Measurements from ENCODE around the gene SND1.

SND1 gene

GRCh38 chr7:128121711-128122530 lies 469.9 kb downstream of the SND1 start:
- POLR2A ChIA-PET = no interaction called here
- DNase-seq (ENCODE audit: extremely low spot score) = no peak
- TF ChIP-seq CTCF (IDR thresholded peaks at IDR 0.05; ENCODE audit: control extremely low read depth, extremely low read depth, low read depth, missing control alignments) = no peak
- CTCF ChIA-PET = interaction anchor here (1.3 kb wide), 1 partner anchor 14 kb away, joined by 5 read pairs; no protein-coding TSS in a partner anchor

GRCh38 chr7:128122576-128123290 lies 470.7 kb downstream of the SND1 start:
- DNase-seq (ENCODE audit: extremely low spot score) = no peak
- ChIA-PET CTCF (interaction anchor here (2.0 kb wide), 1 partner anchor 13 kb away, joined by 15 read pairs; no protein-coding TSS in a partner anchor), POLR2A (no interaction called here)
- no peak for TF ChIP-seq CTCF (IDR thresholded peaks at IDR 0.05; ENCODE audit: control extremely low read depth, extremely low read depth, low read depth, missing control alignments)

- CTCF ChIA-PET = interaction anchor here (1.0 to 2.0 kb wide), 3 partner anchors 8 to 34 kb away, joined by 3 to 15 read pairs (median 3); no protein-coding TSS in a partner anchor
- no peak for TF ChIP-seq CTCF (IDR thresholded peaks at IDR 0.05; ENCODE audit: control extremely low read depth, extremely low read depth, low read depth, missing control alignments)
- no peak for DNase-seq (ENCODE audit: extremely low spot score)
- POLR2A ChIA-PET = no interaction called here
These were observed 471.5 kb downstream of the SND1 start for GRCh38 chr7:128123291-128124037.

- no peak for DNase-seq (ENCODE audit: extremely low spot score)
- POLR2A ChIA-PET = no interaction called here
- no peak for TF ChIP-seq CTCF (IDR thresholded peaks at IDR 0.05; ENCODE audit: control extremely low read depth, extremely low read depth, low read depth, missing control alignments)
- CTCF ChIA-PET = interaction anchor here (1.3 kb wide), 1 partner anchor 11 kb away, joined by 6 read pairs; no protein-coding TSS in a partner anchor
These were observed 472.8 kb downstream of the SND1 start for GRCh38 chr7:128124786-128125185.

- CTCF ChIA-PET = interaction anchor here (0.6 to 1.3 kb wide), 3 partner anchors 9 to 20 kb away, joined by 3 to 6 read pairs (median 3); no protein-coding TSS in a partner anchor
These were observed 473.8 kb downstream of the SND1 start for GRCh38 chr7:128125816-128126215.

More at GRCh38 chr7:128125816-128126215, 473.8 kb downstream of the SND1 start:
- no peak for TF ChIP-seq CTCF (IDR thresholded peaks at IDR 0.05; ENCODE audit: control extremely low read depth, extremely low read depth, low read depth, missing control alignments)
- POLR2A ChIA-PET = no interaction called here
- no peak for DNase-seq (ENCODE audit: extremely low spot score)
